Measurements from ENCODE around the gene TMEM132D.

- TF ChIP-seq ATF1 (CRISPR knock-in tag; IDR thresholded peaks at IDR 0.05), result no peak
- TF ChIP-seq, protein P1, sequence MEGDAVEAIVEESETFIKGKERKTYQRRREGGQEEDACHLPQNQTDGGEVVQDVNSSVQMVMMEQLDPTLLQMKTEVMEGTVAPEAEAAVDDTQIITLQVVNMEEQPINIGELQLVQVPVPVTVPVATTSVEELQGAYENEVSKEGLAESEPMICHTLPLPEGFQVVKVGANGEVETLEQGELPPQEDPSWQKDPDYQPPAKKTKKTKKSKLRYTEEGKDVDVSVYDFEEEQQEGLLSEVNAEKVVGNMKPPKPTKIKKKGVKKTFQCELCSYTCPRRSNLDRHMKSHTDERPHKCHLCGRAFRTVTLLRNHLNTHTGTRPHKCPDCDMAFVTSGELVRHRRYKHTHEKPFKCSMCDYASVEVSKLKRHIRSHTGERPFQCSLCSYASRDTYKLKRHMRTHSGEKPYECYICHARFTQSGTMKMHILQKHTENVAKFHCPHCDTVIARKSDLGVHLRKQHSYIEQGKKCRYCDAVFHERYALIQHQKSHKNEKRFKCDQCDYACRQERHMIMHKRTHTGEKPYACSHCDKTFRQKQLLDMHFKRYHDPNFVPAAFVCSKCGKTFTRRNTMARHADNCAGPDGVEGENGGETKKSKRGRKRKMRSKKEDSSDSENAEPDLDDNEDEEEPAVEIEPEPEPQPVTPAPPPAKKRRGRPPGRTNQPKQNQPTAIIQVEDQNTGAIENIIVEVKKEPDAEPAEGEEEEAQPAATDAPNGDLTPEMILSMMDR (IDR thresholded peaks at IDR 0.05), result no peak
- TF ChIP-seq GRHL2 (CRISPR knock-in tag; IDR thresholded peaks at IDR 0.05; ENCODE audit: insufficient replicate concordance, severe bottlenecking), result no peak
- TF ChIP-seq, protein P2, sequence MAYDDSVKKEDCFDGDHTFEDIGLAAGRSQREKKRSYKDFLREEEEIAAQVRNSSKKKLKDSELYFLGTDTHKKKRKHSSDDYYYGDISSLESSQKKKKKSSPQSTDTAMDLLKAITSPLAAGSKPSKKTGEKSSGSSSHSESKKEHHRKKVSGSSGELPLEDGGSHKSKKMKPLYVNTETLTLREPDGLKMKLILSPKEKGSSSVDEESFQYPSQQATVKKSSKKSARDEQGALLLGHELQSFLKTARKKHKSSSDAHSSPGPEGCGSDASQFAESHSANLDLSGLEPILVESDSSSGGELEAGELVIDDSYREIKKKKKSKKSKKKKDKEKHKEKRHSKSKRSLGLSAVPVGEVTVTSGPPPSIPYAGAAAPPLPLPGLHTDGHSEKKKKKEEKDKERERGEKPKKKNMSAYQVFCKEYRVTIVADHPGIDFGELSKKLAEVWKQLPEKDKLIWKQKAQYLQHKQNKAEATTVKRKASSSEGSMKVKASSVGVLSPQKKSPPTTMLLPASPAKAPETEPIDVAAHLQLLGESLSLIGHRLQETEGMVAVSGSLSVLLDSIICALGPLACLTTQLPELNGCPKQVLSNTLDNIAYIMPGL (CRISPR knock-in tag; IDR thresholded peaks at IDR 0.05), result no peak
- TF ChIP-seq TCF7 (CRISPR knock-in tag; IDR thresholded peaks at IDR 0.05; ENCODE audit: low read depth), result no peak
- no peak for TF ChIP-seq RELA (CRISPR knock-in tag; IDR thresholded peaks at IDR 0.05; ENCODE audit: borderline replicate concordance)
- TF ChIP-seq, protein P3, sequence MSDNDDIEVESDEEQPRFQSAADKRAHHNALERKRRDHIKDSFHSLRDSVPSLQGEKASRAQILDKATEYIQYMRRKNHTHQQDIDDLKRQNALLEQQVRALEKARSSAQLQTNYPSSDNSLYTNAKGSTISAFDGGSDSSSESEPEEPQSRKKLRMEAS (CRISPR knock-in tag; IDR thresholded peaks at IDR 0.05), result no peak
- TF ChIP-seq NR2C2 (CRISPR knock-in tag; IDR thresholded peaks at IDR 0.05), result no peak
- TF ChIP-seq, protein P4, sequence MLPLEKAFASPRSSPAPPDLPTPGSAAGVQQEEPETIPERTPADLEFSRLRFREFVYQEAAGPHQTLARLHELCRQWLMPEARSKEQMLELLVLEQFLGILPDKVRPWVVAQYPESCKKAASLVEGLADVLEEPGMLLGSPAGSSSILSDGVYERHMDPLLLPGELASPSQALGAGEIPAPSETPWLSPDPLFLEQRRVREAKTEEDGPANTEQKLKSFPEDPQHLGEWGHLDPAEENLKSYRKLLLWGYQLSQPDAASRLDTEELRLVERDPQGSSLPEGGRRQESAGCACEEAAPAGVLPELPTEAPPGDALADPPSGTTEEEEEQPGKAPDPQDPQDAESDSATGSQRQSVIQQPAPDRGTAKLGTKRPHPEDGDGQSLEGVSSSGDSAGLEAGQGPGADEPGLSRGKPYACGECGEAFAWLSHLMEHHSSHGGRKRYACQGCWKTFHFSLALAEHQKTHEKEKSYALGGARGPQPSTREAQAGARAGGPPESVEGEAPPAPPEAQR (CRISPR knock-in tag; IDR thresholded peaks at IDR 0.05), result no peak
- no peak for TF ChIP-seq ZNF512 (CRISPR knock-in tag; IDR thresholded peaks at IDR 0.05; ENCODE audit: borderline replicate concordance)
- no peak for TF ChIP-seq CREB1 (CRISPR knock-in tag; IDR thresholded peaks at IDR 0.05)
Observed at GRCh38 chr12:129675947-129676346, 227.9 kb downstream of the TMEM132D start.

All from WTC11 (cell line).